ENCODE data around the gene HOXD1. TPM values are rescaled to one million over a fixed set of nuclear protein-coding genes. Genes with fewer than 3 reads are reported as not detected.
A peak's percentile ranks its signal among the peaks of the same experiment; 100 is the strongest.

Gene HOXD1
- total and polyA plus RNA-seq, 2 donors (not counting 1 experiment from before 2014, with no cell fraction given): not detected

DNA sequence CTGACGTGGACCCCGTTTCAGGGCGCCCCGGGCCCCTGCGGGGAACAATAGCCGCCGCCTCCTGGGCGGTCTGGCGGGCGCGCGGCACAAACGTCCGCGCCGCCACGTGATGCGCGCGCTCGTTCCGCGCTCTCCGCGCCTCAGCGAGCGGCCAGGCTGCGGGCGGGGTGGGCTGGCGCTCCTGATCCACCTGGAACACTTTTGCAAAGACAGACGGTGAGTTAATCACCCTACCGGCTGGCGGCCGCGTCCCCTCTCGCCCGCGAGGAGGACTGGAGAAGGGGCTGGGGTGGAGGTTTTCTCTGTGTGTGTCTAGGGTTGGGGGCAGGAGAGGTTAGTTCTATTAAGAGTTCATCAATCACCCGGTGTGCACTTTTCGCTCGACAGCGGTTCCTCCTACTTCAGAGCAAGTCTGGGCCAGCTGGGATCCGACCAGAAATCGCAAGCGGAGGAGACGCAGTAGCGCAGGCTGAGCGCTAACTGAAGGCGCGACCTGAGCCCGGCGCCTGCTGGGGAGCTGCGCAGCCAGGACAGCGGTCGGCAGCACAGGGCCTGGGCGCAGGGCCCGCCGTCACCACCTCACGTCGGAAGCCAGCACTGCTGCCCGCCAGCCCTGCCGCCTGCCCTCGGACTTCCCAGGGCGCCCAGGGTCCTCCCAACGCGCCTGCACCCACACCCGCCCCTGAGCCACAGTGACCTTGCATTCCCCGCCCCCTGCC lies 10.3 kb upstream of the HOXD1 start:
- H4K20me1 ChIP-seq (ENCODE audit: control insufficient read depth, extremely low read depth, insufficient read depth, low read length): no peaks in the 10 kb centered on the region
- DNase-seq (ENCODE audit: low read depth in 2 of 2): peak in 1 of 2 donors; percentile 91
- H3K4me2 ChIP-seq (ENCODE audit: extremely low read depth, insufficient read depth, low read length): no peak overlapping the region
- H3K4me3 ChIP-seq (replicated peaks in 1 of 4; ENCODE audit: control extremely low read depth in 1 of 4, insufficient read depth in 1 of 4, low read depth in 3 of 4, low read length in 4 of 4): no peak overlapping the region
- H3K9ac ChIP-seq (ENCODE audit: insufficient read depth, low read length): no peak overlapping the region
- H3K27me3 ChIP-seq (ENCODE audit: control insufficient read depth, insufficient read depth, low read length): peaks cover 45% of the 10 kb centered on the region
- peak; percentile 33 for TF ChIP-seq EZH2 (IDR thresholded peaks at IDR 0.05; ENCODE audit: low read length, missing control alignments)
- TF ChIP-seq, protein P1, sequence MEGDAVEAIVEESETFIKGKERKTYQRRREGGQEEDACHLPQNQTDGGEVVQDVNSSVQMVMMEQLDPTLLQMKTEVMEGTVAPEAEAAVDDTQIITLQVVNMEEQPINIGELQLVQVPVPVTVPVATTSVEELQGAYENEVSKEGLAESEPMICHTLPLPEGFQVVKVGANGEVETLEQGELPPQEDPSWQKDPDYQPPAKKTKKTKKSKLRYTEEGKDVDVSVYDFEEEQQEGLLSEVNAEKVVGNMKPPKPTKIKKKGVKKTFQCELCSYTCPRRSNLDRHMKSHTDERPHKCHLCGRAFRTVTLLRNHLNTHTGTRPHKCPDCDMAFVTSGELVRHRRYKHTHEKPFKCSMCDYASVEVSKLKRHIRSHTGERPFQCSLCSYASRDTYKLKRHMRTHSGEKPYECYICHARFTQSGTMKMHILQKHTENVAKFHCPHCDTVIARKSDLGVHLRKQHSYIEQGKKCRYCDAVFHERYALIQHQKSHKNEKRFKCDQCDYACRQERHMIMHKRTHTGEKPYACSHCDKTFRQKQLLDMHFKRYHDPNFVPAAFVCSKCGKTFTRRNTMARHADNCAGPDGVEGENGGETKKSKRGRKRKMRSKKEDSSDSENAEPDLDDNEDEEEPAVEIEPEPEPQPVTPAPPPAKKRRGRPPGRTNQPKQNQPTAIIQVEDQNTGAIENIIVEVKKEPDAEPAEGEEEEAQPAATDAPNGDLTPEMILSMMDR (conservative IDR thresholded peaks at IDR 0.05 in 1 of 2, IDR thresholded peaks at IDR 0.05 in 1 of 2; ENCODE audit: low read depth in 1 of 2, low read length in 2 of 2): no peak
- H2AFZ ChIP-seq (ENCODE audit: low read length): no peak overlapping the region
- no peaks in the 10 kb centered on the region for H3K36me3 ChIP-seq (ENCODE audit: control insufficient read depth, insufficient read depth, low read length)
- no peaks in the 10 kb centered on the region for H3K4me1 ChIP-seq (ENCODE audit: control insufficient read depth, extremely low read depth, insufficient read depth, low read length)
- no peaks in the 10 kb centered on the region for H3K9me3 ChIP-seq (ENCODE audit: control insufficient read depth, insufficient read depth, low read depth, low read length)
- no peak overlapping the region for H3K27ac ChIP-seq (ENCODE audit: insufficient read depth, low read length)
- H3K79me2 ChIP-seq (ENCODE audit: control insufficient read depth, insufficient read depth, low read length): no peaks in the 10 kb centered on the region

DNA sequence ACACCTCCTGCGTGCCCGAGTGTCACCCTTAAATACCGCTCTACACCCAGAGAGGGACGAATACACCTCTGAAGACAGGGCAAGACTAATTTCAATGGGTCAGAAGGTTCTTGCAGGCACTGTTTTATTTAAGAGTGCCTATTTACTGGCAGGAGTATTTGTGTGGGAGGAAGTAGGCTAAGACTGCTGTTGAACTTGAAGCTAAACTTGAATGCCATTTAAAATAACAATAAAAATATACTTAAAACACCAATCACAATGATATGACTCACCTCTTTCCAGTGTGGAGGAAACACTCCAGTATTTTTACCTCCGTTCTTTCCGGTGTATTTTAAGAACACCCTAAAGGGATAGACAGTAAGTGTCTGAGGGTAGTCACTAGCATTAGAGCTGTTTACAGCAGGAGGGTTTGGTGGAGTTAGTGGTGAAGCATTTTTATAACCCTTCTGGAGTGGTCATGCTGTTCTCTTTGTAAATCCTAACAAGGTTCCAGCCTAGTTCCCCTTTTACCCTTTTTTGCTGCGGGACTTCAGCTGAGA lies 9.6 kb upstream of the HOXD1 start:
- H3K27me3 ChIP-seq (ENCODE audit: control insufficient read depth, insufficient read depth, low read length): peaks cover 40% of the 10 kb centered on the region
- no peaks in the 10 kb centered on the region for H3K36me3 ChIP-seq (ENCODE audit: control insufficient read depth, insufficient read depth, low read length)
- H3K27ac ChIP-seq (ENCODE audit: insufficient read depth, low read length): no peak overlapping the region
- no peak overlapping the region for H3K4me2 ChIP-seq (ENCODE audit: extremely low read depth, insufficient read depth, low read length)
- H3K4me3 ChIP-seq (replicated peaks in 1 of 4; ENCODE audit: control extremely low read depth in 1 of 4, insufficient read depth in 1 of 4, low read depth in 3 of 4, low read length in 4 of 4): no peak overlapping the region
- H3K9me3 ChIP-seq (ENCODE audit: control insufficient read depth, insufficient read depth, low read depth, low read length): no peaks in the 10 kb centered on the region
- H3K79me2 ChIP-seq (ENCODE audit: control insufficient read depth, insufficient read depth, low read length): no peaks in the 10 kb centered on the region
- DNase-seq (ENCODE audit: low read depth in 2 of 2): peak in 1 of 2 donors; percentile 71
- H3K4me1 ChIP-seq (ENCODE audit: control insufficient read depth, extremely low read depth, insufficient read depth, low read length): no peaks in the 10 kb centered on the region
- no peak overlapping the region for H3K9ac ChIP-seq (ENCODE audit: insufficient read depth, low read length)
- H2AFZ ChIP-seq (ENCODE audit: low read length): no peak overlapping the region
- no peaks in the 10 kb centered on the region for H4K20me1 ChIP-seq (ENCODE audit: control insufficient read depth, extremely low read depth, insufficient read depth, low read length)
- TF ChIP-seq, protein P1 (conservative IDR thresholded peaks at IDR 0.05 in 1 of 2, IDR thresholded peaks at IDR 0.05 in 1 of 2; ENCODE audit: low read depth in 1 of 2, low read length in 2 of 2): no peak
- TF ChIP-seq EZH2 (IDR thresholded peaks at IDR 0.05; ENCODE audit: low read length, missing control alignments): no peak

DNA sequence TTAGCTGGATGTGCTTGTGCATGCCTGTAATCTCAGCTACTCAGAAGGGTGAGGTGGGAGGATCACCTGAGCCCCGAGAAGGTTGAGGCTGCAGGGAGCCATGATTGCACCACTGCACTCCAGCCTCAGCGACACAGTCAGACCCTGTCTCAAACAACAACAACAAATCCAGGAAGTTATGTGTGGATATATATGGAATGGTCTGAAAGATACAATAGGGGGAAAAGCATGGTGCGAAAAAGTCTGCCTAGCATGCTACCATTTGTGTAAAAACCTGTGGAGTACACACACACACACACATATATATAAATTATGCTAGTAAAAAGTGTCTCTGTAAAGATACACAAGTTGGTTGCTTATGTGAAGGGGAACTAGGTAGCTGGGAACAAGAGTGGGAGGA lies 6.9 kb upstream of the HOXD1 start:
- Histone ChIP-seq H3K4me3 (replicated peaks in 1 of 4; ENCODE audit: control extremely low read depth in 1 of 4, insufficient read depth in 1 of 4, low read depth in 3 of 4, low read length in 4 of 4) (no peak overlapping the region), H3K79me2 (ENCODE audit: control insufficient read depth, insufficient read depth, low read length) (no peaks in the 10 kb centered on the region), H4K20me1 (ENCODE audit: control insufficient read depth, extremely low read depth, insufficient read depth, low read length) (no peaks in the 10 kb centered on the region), H3K9ac (ENCODE audit: insufficient read depth, low read length) (no peak overlapping the region), H3K27ac (ENCODE audit: insufficient read depth, low read length) (no peak overlapping the region), H2AFZ (ENCODE audit: low read length) (no peak overlapping the region), H3K27me3 (ENCODE audit: control insufficient read depth, insufficient read depth, low read length) (peaks cover 26% of the 10 kb centered on the region), H3K4me1 (ENCODE audit: control insufficient read depth, extremely low read depth, insufficient read depth, low read length) (no peaks in the 10 kb centered on the region), H3K4me2 (ENCODE audit: extremely low read depth, insufficient read depth, low read length) (no peak overlapping the region), H3K9me3 (ENCODE audit: control insufficient read depth, insufficient read depth, low read depth, low read length) (no peaks in the 10 kb centered on the region), H3K36me3 (ENCODE audit: control insufficient read depth, insufficient read depth, low read length) (no peaks in the 10 kb centered on the region)
- no peak for TF ChIP-seq EZH2 (IDR thresholded peaks at IDR 0.05; ENCODE audit: low read length, missing control alignments)
- TF ChIP-seq, protein P1 (conservative IDR thresholded peaks at IDR 0.05 in 1 of 2, IDR thresholded peaks at IDR 0.05 in 1 of 2; ENCODE audit: low read depth in 1 of 2, low read length in 2 of 2): no peak
- DNase-seq (ENCODE audit: low read depth in 2 of 2): no peak

Data from fibroblast of lung (primary cell).